Activated T-helper 2 cell treated with anti-CD3 and anti-CD28 coated beads, Interferon-gamma antibody, Interleukin-2, Interleukin-4, amounts not matched to agents 10 μg/mL and 5 μg/mL and 100 μg/mL, durations not matched to agents 14 hours and 24 hours and 36 hours (primary cell): Measurements from ENCODE around the gene PSMG2. TPM values are rescaled to one million over a fixed set of nuclear protein-coding genes. Genes with fewer than 3 reads are reported as not detected.

ENCODE experiments used
- DNase-seq: peaks from one replicate; pipeline ENCODE4 v3.0.0; 2021; ENCODE audit warnings: low spot score
- H3K27ac Mint-ChIP-seq: one replicate; pipeline ENCODE4 v1.8.0; 2021; ENCODE audit warnings: mixed read lengths
- H3K27me3 Mint-ChIP-seq: one replicate; pipeline ENCODE4 v1.8.0; 2021; ENCODE audit warnings: low read depth, mixed read lengths
- H3K36me3 Mint-ChIP-seq: one replicate; pipeline ENCODE4 v1.8.0; 2021; ENCODE audit warnings: low read depth, mixed read lengths
- H3K4me1 Mint-ChIP-seq: one replicate; pipeline ENCODE4 v1.8.0; 2021; ENCODE audit warnings: low read depth, mixed read lengths
- H3K4me3 Mint-ChIP-seq: one replicate; pipeline ENCODE4 v1.8.0; 2021; ENCODE audit warnings: low read depth, mild to moderate bottlenecking, moderate library complexity, mixed read lengths
- H3K9me3 Mint-ChIP-seq: one replicate; pipeline ENCODE4 v1.8.0; 2021; ENCODE audit warnings: mixed read lengths
- intact Hi-C: fragments of 100-400 bp; cut with micrococcal nuclease; formaldehyde crosslinking; loops from one replicate; pipeline ENCODE4 v1.15.1; 2023
- total RNA-seq: library from RNA; stranded (reverse); gene quantifications from 2 replicates; pipeline ENCODE4 v1.2.3, GENCODE V29; 2022

PSMG2 gene
- total RNA-seq, 1 donor from 2014 or later, result 105 TPM

GRCh38 chr18:12772111-12772510 is 69.3 kb downstream of the PSMG2 start:
- no peak for DNase-seq
- intact Hi-C loops, result no loop called here
- Mint-ChIP-seq H3K27ac (no peak overlapping the region), H3K4me3 (no peak overlapping the region), H3K36me3 (no peaks in the 10 kb centered on the region), H3K27me3 (no peaks in the 10 kb centered on the region), H3K9me3 (peaks cover 3% of the 10 kb centered on the region), H3K4me1 (peaks cover 5% of the 10 kb centered on the region)

GRCh38 chr18:12773369-12773768 is 70.5 kb downstream of the PSMG2 start:
- no peak overlapping the region for H3K27ac Mint-ChIP-seq
- peaks cover 3% of the 10 kb centered on the region for H3K9me3 Mint-ChIP-seq
- no peak for DNase-seq
- H3K27me3 Mint-ChIP-seq, result no peaks in the 10 kb centered on the region
- intact Hi-C loops, result no loop called here
- peaks cover 5% of the 10 kb centered on the region for H3K4me1 Mint-ChIP-seq
- no peaks in the 10 kb centered on the region for H3K36me3 Mint-ChIP-seq
- H3K4me3 Mint-ChIP-seq, result no peak overlapping the region

- H3K4me1 Mint-ChIP-seq, result peaks cover 2% of the 10 kb centered on the region
- H3K27ac Mint-ChIP-seq, result peak overlapping the region; percentile 13
- H3K36me3 Mint-ChIP-seq, result no peaks in the 10 kb centered on the region
- peak overlapping the region; percentile 78 for H3K4me3 Mint-ChIP-seq
- intact Hi-C loops, result loop anchor here (5.0 kb wide), 1 partner anchor 107 kb away; the partner anchor contains the start of gene PTPN2
- H3K9me3 Mint-ChIP-seq, result peaks cover 3% of the 10 kb centered on the region
- no peak for DNase-seq
- no peaks in the 10 kb centered on the region for H3K27me3 Mint-ChIP-seq
These were observed 72.1 kb downstream of the PSMG2 start for GRCh38 chr18:12774982-12775381.

Other genes starting within 250 kb of the PSMG2 start
- 16.5 and 19.0 TPM in 2 replicates for gene SPIRE1, start 44.9 kb upstream of the PSMG2 start, total RNA-seq
- gene CEP76, start 319 bp upstream of the PSMG2 start, total RNA-seq, result 14.5 and 17.6 TPM in 2 replicates
- 57.3 and 60.6 TPM in 2 replicates for gene PTPN2, start 181.2 kb downstream of the PSMG2 start, total RNA-seq
- gene SEH1L, start 245.0 kb downstream of the PSMG2 start, total RNA-seq, result 112 and 115 TPM in 2 replicates